ENCODE results near the gene TEX28.
A peak's percentile ranks its signal among the peaks of the same experiment; 100 is the strongest.

DNA sequence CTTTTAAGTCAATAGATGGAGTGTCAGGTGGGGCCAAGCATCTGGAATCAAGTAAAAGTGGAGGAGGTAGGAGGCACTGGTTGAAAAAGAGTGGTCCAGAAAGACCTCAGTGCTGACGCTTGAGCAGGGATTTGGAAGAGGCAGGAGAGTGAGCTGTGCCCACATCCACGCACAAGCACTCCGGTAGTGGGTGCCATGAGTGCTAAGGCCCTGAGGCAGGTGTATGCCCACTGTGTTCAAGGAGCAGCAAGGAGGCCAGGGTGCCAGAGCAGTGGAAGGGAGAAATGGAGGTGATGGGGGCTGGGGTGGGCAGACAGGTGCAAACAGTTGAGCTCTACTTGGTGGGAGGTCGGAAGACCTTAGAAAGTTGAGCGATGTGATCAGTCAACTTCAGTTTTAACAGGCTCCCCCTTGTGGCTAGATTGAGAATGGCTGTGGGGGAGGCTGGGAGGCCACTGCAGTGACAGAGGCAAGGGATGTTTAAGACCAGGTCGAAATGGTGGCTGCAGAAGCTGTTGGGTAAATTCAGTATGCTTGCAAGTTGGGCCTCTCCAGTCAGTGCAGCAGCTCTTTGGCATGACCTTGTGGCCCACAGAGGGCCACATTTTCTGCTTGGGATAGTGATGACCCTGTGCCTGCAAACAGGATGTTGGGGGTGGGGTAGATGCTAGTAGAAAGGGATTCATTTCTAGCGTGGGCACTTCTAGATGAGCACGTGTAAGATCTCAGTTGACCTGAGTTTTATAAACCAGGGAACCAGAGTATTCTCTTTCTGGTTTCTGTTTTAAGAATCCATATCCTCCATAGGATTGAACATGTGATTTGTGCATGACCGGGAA lies 13.4 kb upstream of the TEX28 start:
- TF ChIP-seq, protein P1, sequence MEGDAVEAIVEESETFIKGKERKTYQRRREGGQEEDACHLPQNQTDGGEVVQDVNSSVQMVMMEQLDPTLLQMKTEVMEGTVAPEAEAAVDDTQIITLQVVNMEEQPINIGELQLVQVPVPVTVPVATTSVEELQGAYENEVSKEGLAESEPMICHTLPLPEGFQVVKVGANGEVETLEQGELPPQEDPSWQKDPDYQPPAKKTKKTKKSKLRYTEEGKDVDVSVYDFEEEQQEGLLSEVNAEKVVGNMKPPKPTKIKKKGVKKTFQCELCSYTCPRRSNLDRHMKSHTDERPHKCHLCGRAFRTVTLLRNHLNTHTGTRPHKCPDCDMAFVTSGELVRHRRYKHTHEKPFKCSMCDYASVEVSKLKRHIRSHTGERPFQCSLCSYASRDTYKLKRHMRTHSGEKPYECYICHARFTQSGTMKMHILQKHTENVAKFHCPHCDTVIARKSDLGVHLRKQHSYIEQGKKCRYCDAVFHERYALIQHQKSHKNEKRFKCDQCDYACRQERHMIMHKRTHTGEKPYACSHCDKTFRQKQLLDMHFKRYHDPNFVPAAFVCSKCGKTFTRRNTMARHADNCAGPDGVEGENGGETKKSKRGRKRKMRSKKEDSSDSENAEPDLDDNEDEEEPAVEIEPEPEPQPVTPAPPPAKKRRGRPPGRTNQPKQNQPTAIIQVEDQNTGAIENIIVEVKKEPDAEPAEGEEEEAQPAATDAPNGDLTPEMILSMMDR (IDR thresholded peaks at IDR 0.05) = peak; percentile 67
- no peak for TF ChIP-seq EZH2 (IDR thresholded peaks at IDR 0.05)
